CD4-positive, CD25-positive, alpha-beta regulatory T cell (primary cell): ENCODE data around the gene TSPAN9. TPM values are rescaled to one million over a fixed set of nuclear protein-coding genes. Genes with fewer than 3 reads are reported as not detected.

Experiments
- ATAC-seq, 2 donors: fragments of 150-1000 bp; cut with Tn5 transposase; one replicate each; pipeline ENCODE4 v1.10.0; 2021; ENCODE audit warnings: low read depth in 2 of 2, moderate number of reproducible peaks in 2 of 2, moderate library complexity in 1 of 2
- DNase-seq, 3 donors: peaks; one replicate each; pipeline versions ENCODE4 v3.0.0 to v3.0.0-alpha.2; 2012 to 2022; ENCODE audit warnings: mixed read lengths in 1 of 3
- H3K27ac ChIP-seq: one replicate; pipeline ENCODE4 v1.7.0; 2013; ENCODE audit warnings: mild to moderate bottlenecking, low read length; ENCODE audit not compliant: insufficient read depth, poor library complexity, severe bottlenecking
- H3K27me3 ChIP-seq: one replicate; pipeline ENCODE4 v1.7.0; 2013; ENCODE audit warnings: low read length; ENCODE audit not compliant: control insufficient read depth, insufficient read depth
- H3K36me3 ChIP-seq: one replicate; pipeline ENCODE4 v1.7.0; 2013; ENCODE audit warnings: mild to moderate bottlenecking, low read length, moderate library complexity; ENCODE audit not compliant: control insufficient read depth, insufficient read depth
- H3K4me1 ChIP-seq: 2 replicates; pipeline ENCODE4 v1.7.0; 2013; ENCODE audit warnings: mild to moderate bottlenecking, low read length; ENCODE audit not compliant: insufficient read depth, control insufficient read depth, poor library complexity, severe bottlenecking
- H3K4me3 ChIP-seq: one replicate; pipeline ENCODE4 v1.7.0; 2013; ENCODE audit warnings: low read depth, mild to moderate bottlenecking, low read length, moderate library complexity
- H3K9me3 ChIP-seq, 2 experiments: 1 replicate in 1 of 2; 2 replicates in 1 of 2; pipeline ENCODE4 v1.7.0; 2013; ENCODE audit warnings: low read length in 2 of 2, mild to moderate bottlenecking in 1 of 2, moderate library complexity in 1 of 2; ENCODE audit not compliant: control insufficient read depth in 2 of 2
- H3K27ac Mint-ChIP-seq, 3 donors: one replicate each; pipeline ENCODE4 v1.8.0; 2020 to 2022; ENCODE audit warnings: mild to moderate bottlenecking in 3 of 3, mixed read lengths in 3 of 3, moderate library complexity in 2 of 3
- H3K27me3 Mint-ChIP-seq: one replicate; pipeline ENCODE4 v1.8.0; 2022; ENCODE audit warnings: mild to moderate bottlenecking, mixed read lengths
- H3K36me3 Mint-ChIP-seq: one replicate; pipeline ENCODE4 v1.8.0; 2020; ENCODE audit warnings: mixed read lengths
- H3K4me1 Mint-ChIP-seq, 4 donors: one replicate each; pipeline ENCODE4 v1.8.0; 2020 to 2022; ENCODE audit warnings: mixed read lengths in 4 of 4, mild to moderate bottlenecking in 1 of 4
- H3K4me3 Mint-ChIP-seq, 4 donors: one replicate each; pipeline ENCODE4 v1.8.0; 2020 to 2022; ENCODE audit warnings: mild to moderate bottlenecking in 4 of 4, mixed read lengths in 4 of 4, moderate library complexity in 3 of 4
- H3K9me3 Mint-ChIP-seq, 7 donors: one replicate each; pipeline ENCODE4 v1.8.0; 2020 to 2022; ENCODE audit warnings: mixed read lengths in 7 of 7, mild to moderate bottlenecking in 3 of 7, moderate library complexity in 2 of 7
- polyA plus RNA-seq, 4 donors: library from polyadenylated mRNA; unstranded; fragments of 300-500 nt; fragmentation: Illumina TruSeq; gene quantifications; one replicate each; pipeline ENCODE4 v1.2.3, GENCODE V29; 2021
- total RNA-seq: library from RNA; stranded (reverse); gene quantifications from one replicate; pipeline ENCODE4 v1.2.3, GENCODE V29; 2022

Gene TSPAN9
- total and polyA plus RNA-seq, 5 donors from 2014 or later: 0.09 to 1.2 (median 0.30) TPM; not detected in 1

DNA sequence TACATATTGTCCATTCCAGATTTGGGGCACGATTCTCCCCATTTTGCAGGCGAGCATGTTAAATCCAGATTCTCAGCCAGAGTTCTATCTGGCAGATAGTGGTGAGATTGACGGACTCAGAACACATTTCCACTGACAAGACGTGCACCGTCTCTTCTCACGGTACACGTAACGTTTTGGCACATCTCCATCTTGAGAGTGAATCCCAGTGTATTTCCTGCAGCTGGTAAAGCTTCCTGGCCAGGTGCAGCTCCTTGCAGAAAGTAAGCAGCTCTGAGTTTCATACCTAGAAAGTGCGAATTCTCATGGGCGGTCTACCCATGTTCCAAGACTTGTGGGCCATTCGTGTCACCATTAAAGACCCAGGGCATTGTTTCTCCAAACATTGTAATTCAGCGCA, 102.6 kb downstream of the TSPAN9 start:
- no peaks in the 10 kb centered on the region for H3K9me3 ChIP-seq
- Mint-ChIP-seq H3K4me1 (no peaks in the 10 kb centered on the region), H3K9me3 (no peaks in the 10 kb centered on the region), H3K36me3 (no peaks in the 10 kb centered on the region), H3K27ac (no peak overlapping the region), H3K4me3 (no peak overlapping the region), H3K27me3 (peaks cover 4% of the 10 kb centered on the region)
- no peaks in the 10 kb centered on the region for H3K4me1 ChIP-seq
- H3K27me3 ChIP-seq: peaks cover 4% of the 10 kb centered on the region
- ATAC-seq (no peak), DNase-seq (no peak)
- no peak overlapping the region for H3K4me3 ChIP-seq
- H3K27ac ChIP-seq: no peak overlapping the region
- no peaks in the 10 kb centered on the region for H3K36me3 ChIP-seq

DNA sequence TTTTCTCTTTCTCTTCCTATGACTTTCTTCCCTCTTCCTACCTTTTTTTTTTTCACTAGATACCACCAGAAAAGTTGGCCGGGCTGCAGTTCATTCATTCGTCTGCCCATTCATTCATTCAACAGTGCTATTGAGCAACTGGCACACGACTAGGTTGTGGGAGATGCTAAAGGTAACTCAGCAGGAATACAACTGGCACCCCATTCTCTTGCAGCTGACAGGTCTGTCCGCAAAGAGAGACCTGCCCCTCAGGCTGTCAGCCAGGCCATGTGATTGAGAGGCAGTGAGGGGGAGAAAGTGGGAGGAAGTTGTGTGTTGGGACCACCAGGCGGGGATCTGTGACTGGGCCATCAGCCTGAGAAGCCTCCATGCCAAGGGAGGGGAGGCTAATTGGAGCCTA, 105.2 kb downstream of the TSPAN9 start:
- H3K4me3 Mint-ChIP-seq: no peak overlapping the region
- Histone ChIP-seq H3K27ac (no peak overlapping the region), H3K4me1 (no peaks in the 10 kb centered on the region), H3K27me3 (peaks cover 4% of the 10 kb centered on the region), H3K4me3 (no peak overlapping the region), H3K9me3 (no peaks in the 10 kb centered on the region), H3K36me3 (no peaks in the 10 kb centered on the region)
- H3K4me1 Mint-ChIP-seq: no peaks in the 10 kb centered on the region
- no peak for ATAC-seq
- peaks cover 4% of the 10 kb centered on the region for H3K27me3 Mint-ChIP-seq
- H3K27ac Mint-ChIP-seq: no peak overlapping the region
- DNase-seq: no peak
- H3K9me3 Mint-ChIP-seq: no peaks in the 10 kb centered on the region
- no peaks in the 10 kb centered on the region for H3K36me3 Mint-ChIP-seq

GRCh38 chr12:3184485-3184884, 107.3 kb downstream of the TSPAN9 start:
- Mint-ChIP-seq H3K9me3 (no peaks in the 10 kb centered on the region), H3K4me3 (no peak overlapping the region), H3K4me1 (peaks cover 0 to 3% (median 0%) of the 10 kb centered on the region in 4 donors), H3K27me3 (peaks cover 6% of the 10 kb centered on the region), H3K27ac (no peak overlapping the region), H3K36me3 (no peaks in the 10 kb centered on the region)
- H3K9me3 ChIP-seq: no peaks in the 10 kb centered on the region
- H3K27ac ChIP-seq: no peak overlapping the region
- H3K27me3 ChIP-seq: peaks cover 4% of the 10 kb centered on the region
- H3K4me3 ChIP-seq: no peak overlapping the region
- no peak for DNase-seq
- no peaks in the 10 kb centered on the region for H3K36me3 ChIP-seq
- ATAC-seq: no peak
- no peaks in the 10 kb centered on the region for H3K4me1 ChIP-seq

DNA sequence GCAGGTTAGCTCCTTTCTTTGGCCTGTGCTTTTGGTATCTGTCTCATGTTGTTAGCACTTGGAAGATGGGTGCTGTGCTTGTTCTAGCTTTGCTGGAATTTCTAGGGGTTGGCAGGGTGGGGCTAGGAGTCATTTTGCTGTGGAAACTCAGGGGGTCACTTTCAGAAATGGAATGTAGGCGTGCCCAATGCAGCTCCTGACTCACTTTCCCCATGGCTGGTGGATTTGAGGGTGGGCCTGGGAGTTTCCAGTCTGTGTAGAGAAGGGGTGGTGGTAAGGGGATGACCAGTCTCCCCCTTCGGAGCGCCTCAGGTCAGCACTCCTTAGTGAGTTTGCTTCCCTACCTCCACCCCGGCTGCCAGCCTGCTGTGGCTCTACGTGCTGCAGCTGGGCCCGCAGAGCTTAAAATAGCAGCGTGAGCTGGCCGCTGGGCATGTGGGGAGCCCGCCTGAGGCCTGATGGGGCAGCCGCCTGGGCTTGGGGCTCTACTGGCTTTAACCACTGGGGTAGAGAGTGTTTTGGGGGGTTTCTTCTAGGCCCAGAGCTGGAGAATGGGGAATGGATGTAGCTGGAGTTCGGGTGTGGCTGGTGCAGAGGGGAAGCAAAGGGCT, 108.2 kb downstream of the TSPAN9 start:
- peaks cover 0 to 3% (median 0%) of the 10 kb centered on the region in 4 donors for H3K4me1 Mint-ChIP-seq
- Histone ChIP-seq H3K4me3 (no peak overlapping the region), H3K4me1 (no peaks in the 10 kb centered on the region), H3K27me3 (no peaks in the 10 kb centered on the region), H3K9me3 (no peaks in the 10 kb centered on the region), H3K27ac (no peak overlapping the region), H3K36me3 (no peaks in the 10 kb centered on the region)
- no peak overlapping the region for H3K4me3 Mint-ChIP-seq
- DNase-seq: no peak
- H3K36me3 Mint-ChIP-seq: no peaks in the 10 kb centered on the region
- no peak for ATAC-seq
- H3K9me3 Mint-ChIP-seq: no peaks in the 10 kb centered on the region
- peak overlapping the region in 1 of 3 donors; percentile 17 for H3K27ac Mint-ChIP-seq
- H3K27me3 Mint-ChIP-seq: peaks cover 6% of the 10 kb centered on the region

GRCh38 chr12:3186546-3187215, 109.5 kb downstream of the TSPAN9 start:
- no peak overlapping the region for H3K4me3 Mint-ChIP-seq
- no peaks in the 10 kb centered on the region for H3K9me3 Mint-ChIP-seq
- Histone ChIP-seq H3K27me3 (no peaks in the 10 kb centered on the region), H3K4me1 (no peaks in the 10 kb centered on the region), H3K27ac (no peak overlapping the region), H3K4me3 (no peak overlapping the region), H3K36me3 (no peaks in the 10 kb centered on the region), H3K9me3 (no peaks in the 10 kb centered on the region)
- H3K4me1 Mint-ChIP-seq: peaks cover 0 to 3% (median 0%) of the 10 kb centered on the region in 4 donors
- DNase-seq (no peak), ATAC-seq (no peak)
- H3K36me3 Mint-ChIP-seq: no peaks in the 10 kb centered on the region
- H3K27ac Mint-ChIP-seq: peak overlapping the region in 1 of 3 donors; percentile 71
- H3K27me3 Mint-ChIP-seq: peaks cover 6% of the 10 kb centered on the region

- DNase-seq: no peak
- H3K4me3 Mint-ChIP-seq: no peak overlapping the region
- no peak overlapping the region for H3K27ac ChIP-seq
- no peaks in the 10 kb centered on the region for H3K36me3 ChIP-seq
- H3K4me1 Mint-ChIP-seq: peaks cover 0 to 3% (median 0%) of the 10 kb centered on the region in 4 donors
- H3K9me3 ChIP-seq: no peaks in the 10 kb centered on the region
- H3K9me3 Mint-ChIP-seq: no peaks in the 10 kb centered on the region
- no peaks in the 10 kb centered on the region for H3K36me3 Mint-ChIP-seq
- H3K27me3 ChIP-seq: no peaks in the 10 kb centered on the region
- no peak for ATAC-seq
- peaks cover 6% of the 10 kb centered on the region for H3K27me3 Mint-ChIP-seq
- H3K4me3 ChIP-seq: no peak overlapping the region
- no peaks in the 10 kb centered on the region for H3K4me1 ChIP-seq
- H3K27ac Mint-ChIP-seq: no peak overlapping the region
Measured at GRCh38 chr12:3187846-3188770, 110.9 kb downstream of the TSPAN9 start.

GRCh38 chr12:3189282-3189681, 112.1 kb downstream of the TSPAN9 start:
- ATAC-seq (no peak), DNase-seq (no peak)
- Histone ChIP-seq H3K9me3 (no peaks in the 10 kb centered on the region), H3K27ac (no peak overlapping the region), H3K36me3 (no peaks in the 10 kb centered on the region), H3K4me3 (no peak overlapping the region), H3K4me1 (no peaks in the 10 kb centered on the region), H3K27me3 (no peaks in the 10 kb centered on the region)
- H3K9me3 Mint-ChIP-seq: no peaks in the 10 kb centered on the region
- peaks cover 0 to 3% (median 0%) of the 10 kb centered on the region in 4 donors for H3K4me1 Mint-ChIP-seq
- no peak overlapping the region for H3K27ac Mint-ChIP-seq
- H3K4me3 Mint-ChIP-seq: no peak overlapping the region
- H3K36me3 Mint-ChIP-seq: no peaks in the 10 kb centered on the region
- H3K27me3 Mint-ChIP-seq: peaks cover 6% of the 10 kb centered on the region
